SK-N-SH treated with all-trans-retinoic acid at 6 μM for 48 hours (cell line): ENCODE results near the gene MON2.
"Not testable (repeated sequence)": the region's sequence is repeated elsewhere in the genome, so short reads cannot be mapped to it uniquely, and the experiment has no call there.

ENCODE experiments used
- ATAC-seq: fragments of 200-7000 bp; cut with Tn5 transposase; 3 replicates; pipeline ENCODE4 v1.9.1; 2020; ENCODE audit warnings: mild to moderate bottlenecking, moderate library complexity
- ARNTL ChIP-seq: fragments of 450-650 bp; formaldehyde crosslinking; IDR thresholded peaks from 2 replicates; pipeline ENCODE4 v1.5.0; 2020; ENCODE audit warnings: low read depth, mild to moderate bottlenecking, moderate library complexity, borderline replicate concordance
- CSDC2 ChIP-seq: fragments of 250-450 bp; sonication (Bioruptor Pico); IDR thresholded peaks from 2 replicates; pipeline ENCODE4 v1.5.0; 2020; ENCODE audit warnings: mild to moderate bottlenecking, moderate library complexity
- CSRNP3 ChIP-seq: fragments of 250-450 bp; sonication (Bioruptor Pico); IDR thresholded peaks from 2 replicates; pipeline ENCODE4 v1.5.1; 2021; ENCODE audit warnings: mild to moderate bottlenecking, moderate library complexity
- ESRRG ChIP-seq: fragments of 250-450 bp; sonication (Bioruptor Pico); IDR thresholded peaks from 2 replicates; pipeline ENCODE4 v1.6.1; 2021; ENCODE audit warnings: mild to moderate bottlenecking
- GLIS3 ChIP-seq: fragments of 250-450 bp; sonication (Bioruptor Pico); IDR thresholded peaks from 2 replicates; pipeline ENCODE4 v1.5.0; 2020; ENCODE audit warnings: mild to moderate bottlenecking, moderate library complexity
- ISL1 ChIP-seq: fragments of 250-450 bp; sonication (Bioruptor Pico); IDR thresholded peaks from 2 replicates; pipeline ENCODE4 v2.1.2; 2022; ENCODE audit warnings: mild to moderate bottlenecking, moderate library complexity
- OSR1 ChIP-seq: fragments of 250-450 bp; sonication (Bioruptor Pico); IDR thresholded peaks from 2 replicates; pipeline ENCODE4 v1.8.0; 2022; ENCODE audit warnings: moderate library complexity, mild to moderate bottlenecking, inconsistent platforms
- POU6F1 ChIP-seq: fragments of 250-450 bp; sonication (Bioruptor Pico); IDR thresholded peaks from 2 replicates; pipeline ENCODE4 v1.8.0; 2021; ENCODE audit warnings: low read depth, mild to moderate bottlenecking, moderate library complexity, borderline replicate concordance
- PPARA ChIP-seq: fragments of 250-450 bp; sonication (Bioruptor Pico); IDR thresholded peaks from 2 replicates; pipeline ENCODE4 v1.5.0; 2020; ENCODE audit warnings: mild to moderate bottlenecking, borderline replicate concordance
- RARB ChIP-seq: fragments of 250-450 bp; sonication (Bioruptor Pico); IDR thresholded peaks from 2 replicates; pipeline ENCODE4 v1.8.0; 2021; ENCODE audit warnings: mild to moderate bottlenecking, moderate library complexity
- SNAI2 ChIP-seq: fragments of 250-450 bp; sonication (Bioruptor Pico); IDR thresholded peaks from 2 replicates; pipeline ENCODE4 v1.5.0; 2020; ENCODE audit warnings: mild to moderate bottlenecking, moderate library complexity
- TCF4 ChIP-seq: fragments of 250-450 bp; sonication (Bioruptor Pico); IDR thresholded peaks from 2 replicates; pipeline ENCODE4 v1.8.0; 2021; ENCODE audit warnings: mild to moderate bottlenecking, moderate library complexity, borderline replicate concordance
- TOX ChIP-seq: fragments of 250-450 bp; sonication (Bioruptor Pico); IDR thresholded peaks from 2 replicates; pipeline ENCODE4 v1.8.0; 2021; ENCODE audit warnings: mild to moderate bottlenecking, moderate library complexity, borderline replicate concordance
- ZC3H10 ChIP-seq: fragments of 250-450 bp; sonication (Bioruptor Pico); IDR thresholded peaks from 2 replicates; pipeline ENCODE4 v1.5.1; 2021; ENCODE audit warnings: mild to moderate bottlenecking, moderate library complexity
- ZNF565 ChIP-seq: fragments of 450-650 bp; formaldehyde crosslinking; conservative IDR thresholded peaks from 2 replicates; pipeline ENCODE4 v1.5.0; 2020; ENCODE audit warnings: low read depth, mild to moderate bottlenecking, moderate library complexity
- ZNF70 ChIP-seq: fragments of 450-650 bp; formaldehyde crosslinking; IDR thresholded peaks from 2 replicates; pipeline ENCODE4 v1.5.0; 2020; ENCODE audit warnings: mild to moderate bottlenecking, moderate library complexity
- ZNF8 ChIP-seq: fragments of 450-650 bp; formaldehyde crosslinking; IDR thresholded peaks from 2 replicates; pipeline ENCODE4 v1.5.0; 2020; ENCODE audit warnings: mild to moderate bottlenecking, moderate library complexity
- TF ChIP-seq, protein P1 (sequence below): fragments of 250-450 bp; sonication (Bioruptor Pico); IDR thresholded peaks from 2 replicates; pipeline ENCODE4 v1.8.0; 2020; ENCODE audit warnings: mild to moderate bottlenecking, moderate library complexity, borderline replicate concordance
- TF ChIP-seq, protein P2 (sequence below): fragments of 250-450 bp; sonication (Bioruptor Pico); IDR thresholded peaks from 2 replicates; pipeline ENCODE4 v1.5.1; 2020; ENCODE audit warnings: low read depth, mild to moderate bottlenecking, moderate library complexity

Gene MON2

GRCh38 chr12:62459976-62460375 lies 6.7 kb upstream of the MON2 start:
- TF ChIP-seq, protein P1, sequence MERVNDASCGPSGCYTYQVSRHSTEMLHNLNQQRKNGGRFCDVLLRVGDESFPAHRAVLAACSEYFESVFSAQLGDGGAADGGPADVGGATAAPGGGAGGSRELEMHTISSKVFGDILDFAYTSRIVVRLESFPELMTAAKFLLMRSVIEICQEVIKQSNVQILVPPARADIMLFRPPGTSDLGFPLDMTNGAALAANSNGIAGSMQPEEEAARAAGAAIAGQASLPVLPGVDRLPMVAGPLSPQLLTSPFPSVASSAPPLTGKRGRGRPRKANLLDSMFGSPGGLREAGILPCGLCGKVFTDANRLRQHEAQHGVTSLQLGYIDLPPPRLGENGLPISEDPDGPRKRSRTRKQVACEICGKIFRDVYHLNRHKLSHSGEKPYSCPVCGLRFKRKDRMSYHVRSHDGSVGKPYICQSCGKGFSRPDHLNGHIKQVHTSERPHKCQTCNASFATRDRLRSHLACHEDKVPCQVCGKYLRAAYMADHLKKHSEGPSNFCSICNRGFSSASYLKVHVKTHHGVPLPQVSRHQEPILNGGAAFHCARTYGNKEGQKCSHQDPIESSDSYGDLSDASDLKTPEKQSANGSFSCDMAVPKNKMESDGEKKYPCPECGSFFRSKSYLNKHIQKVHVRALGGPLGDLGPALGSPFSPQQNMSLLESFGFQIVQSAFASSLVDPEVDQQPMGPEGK (CRISPR knock-in tag) = no peak
- TF ChIP-seq CSDC2 (CRISPR knock-in tag) = no peak
- ATAC-seq = no peak

DNA sequence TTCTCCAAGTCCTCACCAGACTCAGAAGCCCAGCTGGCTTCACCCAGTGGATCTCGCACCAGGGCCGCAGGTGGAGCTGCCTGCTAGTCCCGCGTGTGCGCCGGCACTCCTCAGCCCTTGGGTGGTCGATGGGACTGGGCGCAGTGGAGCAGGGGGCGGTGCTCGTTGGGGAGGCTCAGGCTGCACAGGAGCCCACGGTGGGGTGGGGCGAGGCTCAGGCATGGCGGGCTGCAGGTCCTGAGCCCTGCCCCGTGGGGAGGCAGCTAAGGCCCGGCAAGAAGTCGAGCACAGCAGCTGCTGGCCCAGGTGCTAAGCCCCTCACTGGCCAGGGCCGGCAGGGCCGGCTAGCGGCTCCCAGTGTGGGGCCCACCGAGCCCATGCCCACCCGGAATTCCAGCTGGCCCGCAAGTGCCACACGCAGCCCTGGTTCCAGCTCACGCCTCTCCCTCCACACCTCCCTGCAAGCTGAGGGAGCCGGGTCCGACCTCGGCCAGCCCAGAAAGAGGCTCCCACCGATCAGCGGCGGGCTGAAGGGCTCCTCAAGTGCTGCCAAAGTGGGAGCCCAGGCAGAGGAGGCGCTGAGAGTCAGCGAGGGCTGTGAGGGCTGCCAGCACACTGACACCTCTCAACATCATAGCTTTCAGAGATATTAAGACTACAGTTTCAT lies 5.3 kb upstream of the MON2 start:
- ATAC-seq = not testable (repeated sequence)

DNA sequence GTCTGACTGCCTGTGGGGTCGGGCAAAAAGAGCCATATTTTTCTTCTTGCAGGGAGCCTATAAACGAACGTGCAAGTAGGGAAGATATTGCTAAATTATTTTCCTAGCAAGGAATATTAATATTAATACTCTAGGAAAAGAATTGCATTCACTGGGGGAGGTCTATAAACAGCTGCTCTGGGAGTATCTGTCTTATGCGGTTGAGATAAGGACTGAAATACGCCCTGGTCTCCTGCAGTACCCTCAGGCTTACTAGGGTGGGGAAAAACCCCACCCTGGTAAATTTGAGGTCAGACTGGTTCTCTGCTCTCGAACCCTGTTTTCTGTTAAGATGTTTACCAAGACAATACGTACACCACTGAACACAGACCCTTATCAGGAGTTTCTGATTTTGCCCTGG lies 3.4 kb upstream of the MON2 start:
- ATAC-seq = not testable (repeated sequence)

GRCh38 chr12:62466018-62466593 lies 520 bp upstream of the MON2 start:
- ATAC-seq = peak; percentile 74
- TF ChIP-seq RARB = no peak
- TF ChIP-seq, protein P2, sequence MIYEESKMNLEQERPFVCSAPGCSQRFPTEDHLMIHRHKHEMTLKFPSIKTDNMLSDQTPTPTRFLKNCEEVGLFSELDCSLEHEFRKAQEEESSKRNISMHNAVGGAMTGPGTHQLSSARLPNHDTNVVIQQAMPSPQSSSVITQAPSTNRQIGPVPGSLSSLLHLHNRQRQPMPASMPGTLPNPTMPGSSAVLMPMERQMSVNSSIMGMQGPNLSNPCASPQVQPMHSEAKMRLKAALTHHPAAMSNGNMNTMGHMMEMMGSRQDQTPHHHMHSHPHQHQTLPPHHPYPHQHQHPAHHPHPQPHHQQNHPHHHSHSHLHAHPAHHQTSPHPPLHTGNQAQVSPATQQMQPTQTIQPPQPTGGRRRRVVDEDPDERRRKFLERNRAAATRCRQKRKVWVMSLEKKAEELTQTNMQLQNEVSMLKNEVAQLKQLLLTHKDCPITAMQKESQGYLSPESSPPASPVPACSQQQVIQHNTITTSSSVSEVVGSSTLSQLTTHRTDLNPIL = no peak
- no peak for TF ChIP-seq ISL1
- TF ChIP-seq SNAI2 (CRISPR knock-in tag) = no peak
- no peak for TF ChIP-seq PPARA
- no peak for TF ChIP-seq ZNF565 (CRISPR knock-in tag)
- no peak for TF ChIP-seq CSDC2 (CRISPR knock-in tag)
- TF ChIP-seq ZC3H10 (CRISPR knock-in tag) = no peak
- TF ChIP-seq POU6F1 (CRISPR knock-in tag) = no peak
- no peak for TF ChIP-seq ZNF70
- TF ChIP-seq GLIS3 (CRISPR knock-in tag) = no peak
- TF ChIP-seq OSR1 (CRISPR knock-in tag) = no peak

- ATAC-seq = no peak
- TF ChIP-seq TCF4 (CRISPR knock-in tag) (peak; percentile 45; the same call in 1 of the 2 replicates), TOX (CRISPR knock-in tag) (no peak)
Measured at GRCh38 chr12:62468397-62468796, 1.8 kb downstream of the MON2 start.

DNA sequence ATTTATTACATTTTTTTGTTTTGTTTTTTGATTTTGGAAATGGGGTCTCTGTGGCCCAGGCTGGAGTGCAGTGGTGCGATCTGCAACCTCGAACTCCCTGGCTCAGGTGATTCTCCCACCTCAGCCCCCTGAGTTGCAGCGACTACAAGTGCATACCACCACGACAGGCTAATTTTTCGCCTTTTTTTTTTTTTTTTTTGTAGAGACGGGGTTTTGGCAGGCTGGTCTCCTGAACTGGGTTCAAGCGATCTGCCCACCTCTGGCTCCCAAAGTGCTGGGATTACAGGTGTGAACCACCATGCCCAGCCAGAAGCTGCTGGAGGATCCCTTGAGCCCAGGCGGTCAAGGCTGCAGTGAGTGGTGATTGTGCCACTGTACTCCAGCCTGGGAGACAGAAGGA lies 2.3 kb downstream of the MON2 start:
- ATAC-seq = no peak
- TF ChIP-seq ZNF565 (CRISPR knock-in tag) (no peak), ZC3H10 (CRISPR knock-in tag) (no peak), RARB (no peak), TOX (CRISPR knock-in tag) (no peak), POU6F1 (CRISPR knock-in tag) (no peak), ZNF8 (CRISPR knock-in tag) (no peak), TCF4 (CRISPR knock-in tag) (no peak), CSRNP3 (no peak), OSR1 (CRISPR knock-in tag) (no peak), ARNTL (CRISPR knock-in tag) (no peak), CSDC2 (CRISPR knock-in tag) (no peak), ESRRG (CRISPR knock-in tag) (no peak), PPARA (no peak)
- TF ChIP-seq, protein P1 (CRISPR knock-in tag) = no peak
